GM23338 (cell line): ENCODE measurements around the gene NDUFS6. TPM values are rescaled to one million over a fixed set of nuclear protein-coding genes. Genes with fewer than 3 reads are reported as not detected.

ENCODE experiments used
- ATAC-seq: fragments of 200-7000 bp; cut with Tn5 transposase; 3 replicates; pipeline ENCODE4 v1.9.1; 2020
- DNase-seq: peaks from one replicate; pipeline ENCODE4 v3.0.0-alpha.2; 2015; ENCODE audit warnings: low spot score
- H2AFZ ChIP-seq: fragments of 200-600 bp; sonication (generic); 2 replicates; pipeline ENCODE4 v1.8.0; 2016; ENCODE audit warnings: antibody characterized with exemption, mild to moderate bottlenecking, moderate library complexity
- H3F3A ChIP-seq: fragments of 200-600 bp; sonication (generic); replicated peaks from 2 replicates; pipeline ENCODE4 v1.8.0; 2017; ENCODE audit warnings: antibody characterized with exemption, mixed run types, low read depth
- H3K27ac ChIP-seq: fragments of 200-600 bp; sonication (generic); 2 replicates; pipeline ENCODE4 v1.6.1; 2016; ENCODE audit warnings: low read depth
- H3K27me3 ChIP-seq: fragments of 200-600 bp; sonication (generic); 2 replicates; pipeline ENCODE4 v1.8.0; 2016; ENCODE audit warnings: mild to moderate bottlenecking, mixed run types, moderate library complexity; ENCODE audit not compliant: insufficient read depth
- H3K36me3 ChIP-seq: fragments of 200-600 bp; sonication (generic); 2 replicates; pipeline ENCODE4 v1.8.0; 2016; ENCODE audit warnings: mild to moderate bottlenecking; ENCODE audit not compliant: insufficient read depth
- H3K4me1 ChIP-seq: fragments of 200-600 bp; sonication (generic); 2 replicates; pipeline ENCODE4 v1.8.0; 2016; ENCODE audit warnings: mild to moderate bottlenecking, moderate library complexity; ENCODE audit not compliant: insufficient read depth
- H3K4me2 ChIP-seq: fragments of 200-600 bp; sonication (generic); 2 replicates; pipeline ENCODE4 v1.7.1; 2017; ENCODE audit warnings: mixed run types
- H3K4me3 ChIP-seq: fragments of 200-600 bp; sonication (generic); 2 replicates; pipeline ENCODE4 v1.6.1; 2016; ENCODE audit warnings: mixed run types
- H3K79me2 ChIP-seq: fragments of 200-600 bp; sonication (generic); replicated peaks from 2 replicates; pipeline ENCODE4 v1.8.0; 2017; ENCODE audit warnings: mild to moderate bottlenecking; ENCODE audit not compliant: insufficient read depth
- H3K9me2 ChIP-seq: fragments of 200-600 bp; sonication (generic); 2 replicates; pipeline ENCODE4 v1.8.0; 2017; ENCODE audit not compliant: insufficient read depth
- H4K20me1 ChIP-seq: fragments of 200-600 bp; sonication (generic); replicated peaks from 2 replicates; pipeline ENCODE4 v1.8.0; 2017; ENCODE audit warnings: mild to moderate bottlenecking; ENCODE audit not compliant: insufficient read depth
- H3K27ac Mint-ChIP-seq: 2 replicates; pipeline ENCODE4 v1.8.0; 2020; ENCODE audit warnings: inconsistent platforms, mild to moderate bottlenecking, moderate library complexity, mixed read lengths
- H3K27me3 Mint-ChIP-seq: 3 replicates; pipeline ENCODE4 v1.8.0; 2022; ENCODE audit warnings: low read depth, mild to moderate bottlenecking, moderate library complexity, mixed read lengths, inconsistent platforms; ENCODE audit not compliant: insufficient read depth, poor library complexity
- H3K36me3 Mint-ChIP-seq: 3 replicates; pipeline ENCODE4 v1.8.0; 2021; ENCODE audit warnings: low read depth, mild to moderate bottlenecking, inconsistent platforms, moderate library complexity, mixed read lengths
- H3K4me1 Mint-ChIP-seq: 3 replicates; pipeline ENCODE4 v1.8.0; 2020; ENCODE audit warnings: mild to moderate bottlenecking, inconsistent platforms, mixed read lengths
- H3K4me3 Mint-ChIP-seq: 3 replicates; pipeline ENCODE4 v1.8.0; 2021; ENCODE audit warnings: moderate library complexity, mild to moderate bottlenecking, inconsistent platforms, mixed read lengths
- H3K9me3 Mint-ChIP-seq: 3 replicates; pipeline ENCODE4 v1.8.0; 2020; ENCODE audit warnings: moderate library complexity, mild to moderate bottlenecking, inconsistent platforms, mixed read lengths
- CREB1 ChIP-seq: fragments of 250-450 bp; sonication (Bioruptor Pico); IDR thresholded peaks from 2 replicates; pipeline ENCODE4 v1.5.0; 2020; ENCODE audit warnings: low read depth, mild to moderate bottlenecking, moderate library complexity
- EZH2 ChIP-seq: fragments of 200-600 bp; sonication (generic); IDR thresholded peaks from one replicate; pipeline ENCODE4 v1.8.0; 2017; ENCODE audit warnings: antibody characterized with exemption, mild to moderate bottlenecking, low read depth; ENCODE audit not compliant: unreplicated experiment
- EZH2phosphoT487 ChIP-seq: fragments of 200-600 bp; sonication (generic); IDR thresholded peaks from one replicate; pipeline ENCODE4 v1.8.1; 2018; ENCODE audit warnings: antibody characterized with exemption; ENCODE audit not compliant: unreplicated experiment
- JUNB ChIP-seq: IDR thresholded peaks from one replicate; pipeline ENCODE4 v1.6.1; 2016; ENCODE audit warnings: antibody characterized with exemption; ENCODE audit not compliant: unreplicated experiment
- NANOG ChIP-seq: IDR thresholded peaks from 2 replicates; pipeline ENCODE4 v1.6.1; 2016; ENCODE audit warnings: antibody characterized with exemption, borderline replicate concordance
- POLR2AphosphoS5 ChIP-seq: IDR thresholded peaks from 2 replicates; pipeline ENCODE4 v1.6.1; 2016; ENCODE audit warnings: antibody characterized with exemption, low read depth
- STAT1 ChIP-seq: IDR thresholded peaks from one replicate; pipeline ENCODE4 v1.6.1; 2016; ENCODE audit warnings: antibody characterized with exemption; ENCODE audit not compliant: unreplicated experiment
- ZNF114 ChIP-seq: fragments of 250-450 bp; sonication (Bioruptor Pico); IDR thresholded peaks from 2 replicates; pipeline ENCODE4 v1.5.0; 2020; ENCODE audit warnings: mild to moderate bottlenecking, moderate library complexity
- ZNF331 ChIP-seq: fragments of 250-450 bp; sonication (Bioruptor Pico); IDR thresholded peaks from 2 replicates; pipeline ENCODE4 v1.5.0; 2020; ENCODE audit warnings: low read depth, mild to moderate bottlenecking, moderate library complexity
- polyA plus RNA-seq: library from polyadenylated mRNA; unstranded; fragments of >200 nt; fragmentation: Nextera tagmentation; extraction: Ambion mirVana; gene quantifications from 2 replicates; pipeline ENCODE4 v1.2.1, GENCODE V29; 2016
- total RNA-seq: library from RNA; depleted of rRNA; stranded (reverse); fragments of >200 nt; shearing (Covaris generic); gene quantifications from 2 replicates; pipeline ENCODE4 v1.2.3, GENCODE V29; 2014
- TF ChIP-seq, protein P1 (sequence below): IDR thresholded peaks from one replicate; pipeline ENCODE4 v1.6.1; 2018; ENCODE audit warnings: antibody characterized with exemption; ENCODE audit not compliant: unreplicated experiment
- TF ChIP-seq, protein P2 (sequence below): IDR thresholded peaks from 2 replicates; pipeline ENCODE4 v1.6.1; 2016; ENCODE audit warnings: antibody characterized with exemption
- TF ChIP-seq, protein P3 (sequence below), 2 experiments: fragments of 200-600 bp in 1 of 2; sonication (generic) in 1 of 2; conservative IDR thresholded peaks; 2 replicates each; pipeline versions ENCODE4 v1.5.1 to v1.6.1; 2016 to 2017; ENCODE audit warnings: antibody characterized with exemption in 2 of 2, low read depth in 2 of 2, mild to moderate bottlenecking in 2 of 2, moderate library complexity in 1 of 2
- TF ChIP-seq, protein P4 (sequence below): fragments of 250-450 bp; sonication (Bioruptor Pico); IDR thresholded peaks from 2 replicates; pipeline ENCODE4 v1.5.0; 2020; ENCODE audit warnings: mild to moderate bottlenecking, moderate library complexity

The NDUFS6 gene
- total and polyA plus RNA-seq, 2 experiments from 2014 or later, result 94.8 to 289 TPM

DNA sequence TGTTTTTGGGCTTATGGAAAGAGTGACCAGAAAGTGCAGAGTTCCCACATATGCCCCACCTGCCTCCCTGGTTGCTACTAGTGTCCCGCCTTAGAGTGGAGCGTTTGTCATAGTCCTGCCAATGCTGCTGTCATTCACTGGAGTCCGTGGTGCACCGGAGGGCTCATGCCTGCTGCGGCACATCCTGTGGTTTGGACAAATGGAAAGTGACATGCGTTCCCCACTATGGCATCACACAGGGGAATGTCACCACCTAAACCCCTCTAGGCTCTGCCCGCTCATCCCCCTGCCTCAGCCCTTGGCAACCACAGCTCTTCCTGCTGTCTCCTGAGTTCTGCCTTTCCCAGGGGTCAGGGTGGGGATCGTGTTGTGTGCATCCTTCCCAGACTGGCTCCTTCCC is 52.3 kb downstream of the NDUFS6 start:
- Histone ChIP-seq H3K4me3 (no peak overlapping the region), H3K36me3 (no peaks in the 10 kb centered on the region), H3K4me1 (no peaks in the 10 kb centered on the region; the same call in 1 of the 2 replicates), H3K27me3 (peaks cover 41% of the 10 kb centered on the region), H4K20me1 (no peaks in the 10 kb centered on the region), H3K4me2 (no peak overlapping the region), H3F3A (no peaks in the 10 kb centered on the region), H2AFZ (no peak overlapping the region), H3K27ac (no peak overlapping the region), H3K9me2 (no peaks in the 10 kb centered on the region), H3K79me2 (no peaks in the 10 kb centered on the region)
- Mint-ChIP-seq H3K9me3 (no peaks in the 10 kb centered on the region), H3K36me3 (no peaks in the 10 kb centered on the region), H3K27me3 (peaks cover 50% of the 10 kb centered on the region), H3K4me3 (no peak overlapping the region), H3K4me1 (peaks cover 21% of the 10 kb centered on the region), H3K27ac (no peak overlapping the region)
- DNase-seq, result no peak
- ATAC-seq, result no peak
- TF ChIP-seq JUNB, result no peak
- TF ChIP-seq POLR2AphosphoS5, result no peak
- TF ChIP-seq, protein P1, sequence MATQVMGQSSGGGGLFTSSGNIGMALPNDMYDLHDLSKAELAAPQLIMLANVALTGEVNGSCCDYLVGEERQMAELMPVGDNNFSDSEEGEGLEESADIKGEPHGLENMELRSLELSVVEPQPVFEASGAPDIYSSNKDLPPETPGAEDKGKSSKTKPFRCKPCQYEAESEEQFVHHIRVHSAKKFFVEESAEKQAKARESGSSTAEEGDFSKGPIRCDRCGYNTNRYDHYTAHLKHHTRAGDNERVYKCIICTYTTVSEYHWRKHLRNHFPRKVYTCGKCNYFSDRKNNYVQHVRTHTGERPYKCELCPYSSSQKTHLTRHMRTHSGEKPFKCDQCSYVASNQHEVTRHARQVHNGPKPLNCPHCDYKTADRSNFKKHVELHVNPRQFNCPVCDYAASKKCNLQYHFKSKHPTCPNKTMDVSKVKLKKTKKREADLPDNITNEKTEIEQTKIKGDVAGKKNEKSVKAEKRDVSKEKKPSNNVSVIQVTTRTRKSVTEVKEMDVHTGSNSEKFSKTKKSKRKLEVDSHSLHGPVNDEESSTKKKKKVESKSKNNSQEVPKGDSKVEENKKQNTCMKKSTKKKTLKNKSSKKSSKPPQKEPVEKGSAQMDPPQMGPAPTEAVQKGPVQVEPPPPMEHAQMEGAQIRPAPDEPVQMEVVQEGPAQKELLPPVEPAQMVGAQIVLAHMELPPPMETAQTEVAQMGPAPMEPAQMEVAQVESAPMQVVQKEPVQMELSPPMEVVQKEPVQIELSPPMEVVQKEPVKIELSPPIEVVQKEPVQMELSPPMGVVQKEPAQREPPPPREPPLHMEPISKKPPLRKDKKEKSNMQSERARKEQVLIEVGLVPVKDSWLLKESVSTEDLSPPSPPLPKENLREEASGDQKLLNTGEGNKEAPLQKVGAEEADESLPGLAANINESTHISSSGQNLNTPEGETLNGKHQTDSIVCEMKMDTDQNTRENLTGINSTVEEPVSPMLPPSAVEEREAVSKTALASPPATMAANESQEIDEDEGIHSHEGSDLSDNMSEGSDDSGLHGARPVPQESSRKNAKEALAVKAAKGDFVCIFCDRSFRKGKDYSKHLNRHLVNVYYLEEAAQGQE, result no peak
- no peak for TF ChIP-seq EZH2phosphoT487
- TF ChIP-seq ZNF114 (CRISPR knock-in tag), result no peak
- TF ChIP-seq CREB1 (CRISPR knock-in tag), result no peak
- TF ChIP-seq, protein P2, sequence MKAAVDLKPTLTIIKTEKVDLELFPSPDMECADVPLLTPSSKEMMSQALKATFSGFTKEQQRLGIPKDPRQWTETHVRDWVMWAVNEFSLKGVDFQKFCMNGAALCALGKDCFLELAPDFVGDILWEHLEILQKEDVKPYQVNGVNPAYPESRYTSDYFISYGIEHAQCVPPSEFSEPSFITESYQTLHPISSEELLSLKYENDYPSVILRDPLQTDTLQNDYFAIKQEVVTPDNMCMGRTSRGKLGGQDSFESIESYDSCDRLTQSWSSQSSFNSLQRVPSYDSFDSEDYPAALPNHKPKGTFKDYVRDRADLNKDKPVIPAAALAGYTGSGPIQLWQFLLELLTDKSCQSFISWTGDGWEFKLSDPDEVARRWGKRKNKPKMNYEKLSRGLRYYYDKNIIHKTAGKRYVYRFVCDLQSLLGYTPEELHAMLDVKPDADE, result no peak
- no peak for TF ChIP-seq STAT1
- no peak for TF ChIP-seq NANOG
- no peak for TF ChIP-seq ZNF331 (CRISPR knock-in tag)
- TF ChIP-seq, protein P3, sequence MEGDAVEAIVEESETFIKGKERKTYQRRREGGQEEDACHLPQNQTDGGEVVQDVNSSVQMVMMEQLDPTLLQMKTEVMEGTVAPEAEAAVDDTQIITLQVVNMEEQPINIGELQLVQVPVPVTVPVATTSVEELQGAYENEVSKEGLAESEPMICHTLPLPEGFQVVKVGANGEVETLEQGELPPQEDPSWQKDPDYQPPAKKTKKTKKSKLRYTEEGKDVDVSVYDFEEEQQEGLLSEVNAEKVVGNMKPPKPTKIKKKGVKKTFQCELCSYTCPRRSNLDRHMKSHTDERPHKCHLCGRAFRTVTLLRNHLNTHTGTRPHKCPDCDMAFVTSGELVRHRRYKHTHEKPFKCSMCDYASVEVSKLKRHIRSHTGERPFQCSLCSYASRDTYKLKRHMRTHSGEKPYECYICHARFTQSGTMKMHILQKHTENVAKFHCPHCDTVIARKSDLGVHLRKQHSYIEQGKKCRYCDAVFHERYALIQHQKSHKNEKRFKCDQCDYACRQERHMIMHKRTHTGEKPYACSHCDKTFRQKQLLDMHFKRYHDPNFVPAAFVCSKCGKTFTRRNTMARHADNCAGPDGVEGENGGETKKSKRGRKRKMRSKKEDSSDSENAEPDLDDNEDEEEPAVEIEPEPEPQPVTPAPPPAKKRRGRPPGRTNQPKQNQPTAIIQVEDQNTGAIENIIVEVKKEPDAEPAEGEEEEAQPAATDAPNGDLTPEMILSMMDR (conservative IDR thresholded peaks at IDR 0.05; ENCODE audit: low read depth in 2 of 2), result no peak
- TF ChIP-seq, protein P4, sequence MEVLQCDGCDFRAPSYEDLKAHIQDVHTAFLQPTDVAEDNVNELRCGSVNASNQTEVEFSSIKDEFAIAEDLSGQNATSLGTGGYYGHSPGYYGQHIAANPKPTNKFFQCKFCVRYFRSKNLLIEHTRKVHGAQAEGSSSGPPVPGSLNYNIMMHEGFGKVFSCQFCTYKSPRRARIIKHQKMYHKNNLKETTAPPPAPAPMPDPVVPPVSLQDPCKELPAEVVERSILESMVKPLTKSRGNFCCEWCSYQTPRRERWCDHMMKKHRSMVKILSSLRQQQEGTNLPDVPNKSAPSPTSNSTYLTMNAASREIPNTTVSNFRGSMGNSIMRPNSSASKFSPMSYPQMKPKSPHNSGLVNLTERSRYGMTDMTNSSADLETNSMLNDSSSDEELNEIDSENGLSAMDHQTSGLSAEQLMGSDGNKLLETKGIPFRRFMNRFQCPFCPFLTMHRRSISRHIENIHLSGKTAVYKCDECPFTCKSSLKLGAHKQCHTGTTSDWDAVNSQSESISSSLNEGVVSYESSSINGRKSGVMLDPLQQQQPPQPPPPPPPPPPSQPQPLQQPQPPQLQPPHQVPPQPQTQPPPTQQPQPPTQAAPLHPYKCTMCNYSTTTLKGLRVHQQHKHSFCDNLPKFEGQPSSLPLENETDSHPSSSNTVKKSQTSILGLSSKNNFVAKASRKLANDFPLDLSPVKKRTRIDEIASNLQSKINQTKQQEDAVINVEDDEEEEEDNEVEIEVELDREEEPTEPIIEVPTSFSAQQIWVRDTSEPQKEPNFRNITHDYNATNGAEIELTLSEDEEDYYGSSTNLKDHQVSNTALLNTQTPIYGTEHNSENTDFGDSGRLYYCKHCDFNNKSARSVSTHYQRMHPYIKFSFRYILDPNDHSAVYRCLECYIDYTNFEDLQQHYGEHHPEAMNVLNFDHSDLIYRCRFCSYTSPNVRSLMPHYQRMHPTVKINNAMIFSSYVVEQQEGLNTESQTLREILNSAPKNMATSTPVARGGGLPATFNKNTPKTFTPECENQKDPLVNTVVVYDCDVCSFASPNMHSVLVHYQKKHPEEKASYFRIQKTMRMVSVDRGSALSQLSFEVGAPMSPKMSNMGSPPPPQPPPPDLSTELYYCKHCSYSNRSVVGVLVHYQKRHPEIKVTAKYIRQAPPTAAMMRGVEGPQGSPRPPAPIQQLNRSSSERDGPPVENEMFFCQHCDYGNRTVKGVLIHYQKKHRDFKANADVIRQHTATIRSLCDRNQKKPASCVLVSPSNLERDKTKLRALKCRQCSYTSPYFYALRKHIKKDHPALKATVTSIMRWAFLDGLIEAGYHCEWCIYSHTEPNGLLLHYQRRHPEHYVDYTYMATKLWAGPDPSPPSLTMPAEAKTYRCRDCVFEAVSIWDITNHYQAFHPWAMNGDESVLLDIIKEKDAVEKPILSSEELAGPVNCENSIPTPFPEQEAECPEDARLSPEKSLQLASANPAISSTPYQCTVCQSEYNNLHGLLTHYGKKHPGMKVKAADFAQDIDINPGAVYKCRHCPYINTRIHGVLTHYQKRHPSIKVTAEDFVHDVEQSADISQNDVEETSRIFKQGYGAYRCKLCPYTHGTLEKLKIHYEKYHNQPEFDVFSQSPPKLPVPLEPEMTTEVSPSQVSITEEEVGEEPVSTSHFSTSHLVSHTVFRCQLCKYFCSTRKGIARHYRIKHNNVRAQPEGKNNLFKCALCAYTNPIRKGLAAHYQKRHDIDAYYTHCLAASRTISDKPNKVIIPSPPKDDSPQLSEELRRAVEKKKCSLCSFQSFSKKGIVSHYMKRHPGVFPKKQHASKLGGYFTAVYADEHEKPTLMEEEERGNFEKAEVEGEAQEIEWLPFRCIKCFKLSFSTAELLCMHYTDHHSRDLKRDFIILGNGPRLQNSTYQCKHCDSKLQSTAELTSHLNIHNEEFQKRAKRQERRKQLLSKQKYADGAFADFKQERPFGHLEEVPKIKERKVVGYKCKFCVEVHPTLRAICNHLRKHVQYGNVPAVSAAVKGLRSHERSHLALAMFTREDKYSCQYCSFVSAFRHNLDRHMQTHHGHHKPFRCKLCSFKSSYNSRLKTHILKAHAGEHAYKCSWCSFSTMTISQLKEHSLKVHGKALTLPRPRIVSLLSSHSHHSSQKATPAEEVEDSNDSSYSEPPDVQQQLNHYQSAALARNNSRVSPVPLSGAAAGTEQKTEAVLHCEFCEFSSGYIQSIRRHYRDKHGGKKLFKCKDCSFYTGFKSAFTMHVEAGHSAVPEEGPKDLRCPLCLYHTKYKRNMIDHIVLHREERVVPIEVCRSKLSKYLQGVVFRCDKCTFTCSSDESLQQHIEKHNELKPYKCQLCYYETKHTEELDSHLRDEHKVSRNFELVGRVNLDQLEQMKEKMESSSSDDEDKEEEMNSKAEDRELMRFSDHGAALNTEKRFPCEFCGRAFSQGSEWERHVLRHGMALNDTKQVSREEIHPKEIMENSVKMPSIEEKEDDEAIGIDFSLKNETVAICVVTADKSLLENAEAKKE (CRISPR knock-in tag), result no peak
- no peak for TF ChIP-seq EZH2
